ENCODE results near the gene MAPKAPK2. TPM values are rescaled to one million over a fixed set of nuclear protein-coding genes. Genes with fewer than 3 reads are reported as not detected.

Gene MAPKAPK2
- total RNA-seq, 1 experiment from 2014 or later: 72.4 TPM

GRCh38 chr1:206647224-206647623 lies 37.5 kb upstream of the MAPKAPK2 start:
- H3K4me1 ChIP-seq (ENCODE audit: control insufficient read depth, insufficient read depth, low read length): no peaks in the 10 kb centered on the region
- H3K4me3 ChIP-seq (ENCODE audit: low read depth in 2 of 2, low read length in 2 of 2): no peak overlapping the region
- no TSS peak for BruUV-seq (replicated peaks)
- ChIA-PET CTCF (interaction anchor here (1.3 kb wide), 1 partner anchor 16 kb away, joined by 3 read pairs; no protein-coding TSS in a partner anchor), POLR2A (no interaction called here)
- no peaks in the 10 kb centered on the region for H3K27me3 ChIP-seq (ENCODE audit: control insufficient read depth, insufficient read depth, low read length)
- H3K27ac ChIP-seq (ENCODE audit: low read length): no peak overlapping the region
- intact Hi-C loops (cut with micrococcal nuclease; ENCODE audit: unreplicated experiment): no loop called here
- H3K9me3 ChIP-seq (ENCODE audit: control insufficient read depth, insufficient read depth, low read depth, low read length): no peaks in the 10 kb centered on the region
- H3K36me3 ChIP-seq (ENCODE audit: control insufficient read depth, insufficient read depth, low read length): no peaks in the 10 kb centered on the region; the same call in none of the 2 replicates
- DNase-seq (ENCODE audit: low read depth, low spot score) (no peak), ATAC-seq (no peak)
- in situ Hi-C loops (cut with HindIII; ENCODE audit: low pct_unique_long_range_greater_than_20kb, low sequenced_read_pairs): no loop called here
- TF ChIP-seq CTCF (IDR thresholded peaks at IDR 0.05) (no peak), TCF7L2 (IDR thresholded peaks at IDR 0.05; ENCODE audit: low read depth, low read length) (no peak), SIN3A (IDR thresholded peaks at IDR 0.05; ENCODE audit: borderline replicate concordance, insufficient read depth, low read depth, low read length) (no peak), POLR2AphosphoS5 (IDR thresholded peaks at IDR 0.05; ENCODE audit: low read depth, low read length) (no peak)
- TF ChIP-seq, protein P1, sequence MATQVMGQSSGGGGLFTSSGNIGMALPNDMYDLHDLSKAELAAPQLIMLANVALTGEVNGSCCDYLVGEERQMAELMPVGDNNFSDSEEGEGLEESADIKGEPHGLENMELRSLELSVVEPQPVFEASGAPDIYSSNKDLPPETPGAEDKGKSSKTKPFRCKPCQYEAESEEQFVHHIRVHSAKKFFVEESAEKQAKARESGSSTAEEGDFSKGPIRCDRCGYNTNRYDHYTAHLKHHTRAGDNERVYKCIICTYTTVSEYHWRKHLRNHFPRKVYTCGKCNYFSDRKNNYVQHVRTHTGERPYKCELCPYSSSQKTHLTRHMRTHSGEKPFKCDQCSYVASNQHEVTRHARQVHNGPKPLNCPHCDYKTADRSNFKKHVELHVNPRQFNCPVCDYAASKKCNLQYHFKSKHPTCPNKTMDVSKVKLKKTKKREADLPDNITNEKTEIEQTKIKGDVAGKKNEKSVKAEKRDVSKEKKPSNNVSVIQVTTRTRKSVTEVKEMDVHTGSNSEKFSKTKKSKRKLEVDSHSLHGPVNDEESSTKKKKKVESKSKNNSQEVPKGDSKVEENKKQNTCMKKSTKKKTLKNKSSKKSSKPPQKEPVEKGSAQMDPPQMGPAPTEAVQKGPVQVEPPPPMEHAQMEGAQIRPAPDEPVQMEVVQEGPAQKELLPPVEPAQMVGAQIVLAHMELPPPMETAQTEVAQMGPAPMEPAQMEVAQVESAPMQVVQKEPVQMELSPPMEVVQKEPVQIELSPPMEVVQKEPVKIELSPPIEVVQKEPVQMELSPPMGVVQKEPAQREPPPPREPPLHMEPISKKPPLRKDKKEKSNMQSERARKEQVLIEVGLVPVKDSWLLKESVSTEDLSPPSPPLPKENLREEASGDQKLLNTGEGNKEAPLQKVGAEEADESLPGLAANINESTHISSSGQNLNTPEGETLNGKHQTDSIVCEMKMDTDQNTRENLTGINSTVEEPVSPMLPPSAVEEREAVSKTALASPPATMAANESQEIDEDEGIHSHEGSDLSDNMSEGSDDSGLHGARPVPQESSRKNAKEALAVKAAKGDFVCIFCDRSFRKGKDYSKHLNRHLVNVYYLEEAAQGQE (IDR thresholded peaks at IDR 0.05; ENCODE audit: insufficient read depth in 1 of 2, low read depth in 2 of 2, low read length in 1 of 2): no peak

- CTCF ChIA-PET: no interaction called here
- no peaks in the 10 kb centered on the region; the same call in none of the 2 replicates for H3K36me3 ChIP-seq (ENCODE audit: control insufficient read depth, insufficient read depth, low read length)
- no peak overlapping the region for H3K27ac ChIP-seq (ENCODE audit: low read length)
- POLR2A ChIA-PET: interaction anchor here (0.6 kb wide), 2 partner anchors 37 to 51 kb away, joined by 6 to 12 read pairs; partner anchors contain the start of gene EIF2D
- H3K4me1 ChIP-seq (ENCODE audit: control insufficient read depth, insufficient read depth, low read length): no peaks in the 10 kb centered on the region
- BruUV-seq (replicated peaks): no TSS peak
- no peaks in the 10 kb centered on the region for H3K9me3 ChIP-seq (ENCODE audit: control insufficient read depth, insufficient read depth, low read depth, low read length)
- H3K27me3 ChIP-seq (ENCODE audit: control insufficient read depth, insufficient read depth, low read length): no peaks in the 10 kb centered on the region
- ATAC-seq (no peak), DNase-seq (ENCODE audit: low read depth, low spot score) (no peak)
- no peak for TF ChIP-seq CTCF (IDR thresholded peaks at IDR 0.05)
- TF ChIP-seq TCF7L2 (IDR thresholded peaks at IDR 0.05; ENCODE audit: low read depth, low read length): no peak
- TF ChIP-seq SIN3A (IDR thresholded peaks at IDR 0.05; ENCODE audit: borderline replicate concordance, insufficient read depth, low read depth, low read length): no peak
- TF ChIP-seq, protein P1 (IDR thresholded peaks at IDR 0.05; ENCODE audit: insufficient read depth in 1 of 2, low read depth in 2 of 2, low read length in 1 of 2): no peak
- no peak for TF ChIP-seq POLR2AphosphoS5 (IDR thresholded peaks at IDR 0.05; ENCODE audit: low read depth, low read length)
- no peak overlapping the region for H3K4me3 ChIP-seq (ENCODE audit: low read depth in 2 of 2, low read length in 2 of 2)
- intact Hi-C loops (cut with micrococcal nuclease; ENCODE audit: unreplicated experiment) (no loop called here), in situ Hi-C loops (cut with HindIII; ENCODE audit: low pct_unique_long_range_greater_than_20kb, low sequenced_read_pairs) (no loop called here)
These were observed 35.3 kb upstream of the MAPKAPK2 start for GRCh38 chr1:206649261-206649921.
